ENCODE results near the gene PEX13.

- TF ChIP-seq CTCF (IDR thresholded peaks at IDR 0.05) (no peak), POLR2A (IDR thresholded peaks at IDR 0.05; ENCODE audit: low read length) (peak; percentile 63), CHD2 (IDR thresholded peaks at IDR 0.05; ENCODE audit: low read length, partially characterized antibody) (no peak), CEBPB (IDR thresholded peaks at IDR 0.05) (peak; percentile 51 to 85; a peak in 3 of 4 replicates), USF2 (IDR thresholded peaks at IDR 0.05) (no peak)
Observed at GRCh38 chr2:61017556-61018317, at the start of gene PEX13, which contains the start of gene PUS10.

Data from A549 (cell line).